CD8-positive, alpha-beta memory T cell (primary cell): ENCODE data around the gene NFIX. TPM values are rescaled to one million over a fixed set of nuclear protein-coding genes. Genes with fewer than 3 reads are reported as not detected.

Source experiments
- CTCF ChIA-PET: fragments of 350-600 bp; sonication (Branson Sonifier 250); formaldehyde crosslinking; loops from one replicate; lab custom pipeline; 2021; ENCODE audit warnings: antibody characterized with exemption; lab: Charles Lee
- POLR2A ChIA-PET: fragments of 350-600 bp; sonication (Branson Sonifier 250); formaldehyde crosslinking; loops from one replicate; lab custom pipeline; 2021; ENCODE audit warnings: antibody characterized with exemption; lab: Charles Lee
- DNase-seq, 5 donors: peaks; one replicate each; pipeline versions ENCODE4 v3.0.0 to v3.0.0-alpha.2; 2020 to 2022; ENCODE audit warnings: mixed read lengths in 1 of 5
- H3K27ac ChIP-seq: one replicate; pipeline ENCODE4 v1.7.0; 2013; ENCODE audit warnings: low read depth, mild to moderate bottlenecking, low read length, moderate library complexity
- H3K27me3 ChIP-seq: 2 replicates; pipeline ENCODE4 v1.7.0; 2013; ENCODE audit warnings: low read length, mild to moderate bottlenecking; ENCODE audit not compliant: insufficient read depth, poor library complexity, severe bottlenecking
- H3K36me3 ChIP-seq: 2 replicates; pipeline ENCODE4 v1.7.0; 2013; ENCODE audit warnings: mild to moderate bottlenecking, low read length, moderate library complexity; ENCODE audit not compliant: insufficient read depth
- H3K4me1 ChIP-seq: 2 replicates; pipeline ENCODE4 v1.7.0; 2013; ENCODE audit warnings: mild to moderate bottlenecking, low read length, moderate library complexity; ENCODE audit not compliant: insufficient read depth
- H3K4me3 ChIP-seq: 2 replicates; pipeline ENCODE4 v1.7.0; 2013; ENCODE audit warnings: mild to moderate bottlenecking, low read length
- H3K9me3 ChIP-seq: 2 replicates; pipeline ENCODE4 v1.7.0; 2013; ENCODE audit warnings: mild to moderate bottlenecking, low read length
- H3K27ac Mint-ChIP-seq, 8 donors: one replicate each; pipeline ENCODE4 v1.8.0; 2020 to 2021; ENCODE audit warnings: mixed read lengths in 8 of 8, mild to moderate bottlenecking in 6 of 8, inconsistent platforms in 3 of 8, moderate library complexity in 3 of 8
- H3K27me3 Mint-ChIP-seq, 2 donors: one replicate each; pipeline ENCODE4 v1.8.0; 2020 to 2021; ENCODE audit warnings: mixed read lengths in 2 of 2, mild to moderate bottlenecking in 1 of 2, moderate library complexity in 1 of 2
- H3K36me3 Mint-ChIP-seq, 3 donors: one replicate each; pipeline ENCODE4 v1.8.0; 2020 to 2021; ENCODE audit warnings: mixed read lengths in 3 of 3, inconsistent platforms in 1 of 3, mild to moderate bottlenecking in 1 of 3
- H3K4me1 Mint-ChIP-seq, 3 donors: one replicate each; pipeline ENCODE4 v1.8.0; 2020 to 2021; ENCODE audit warnings: mixed read lengths in 3 of 3, inconsistent platforms in 1 of 3, mild to moderate bottlenecking in 1 of 3
- H3K4me3 Mint-ChIP-seq, 7 donors: one replicate each; pipeline ENCODE4 v1.8.0; 2020 to 2021; ENCODE audit warnings: mixed read lengths in 7 of 7, mild to moderate bottlenecking in 6 of 7, moderate library complexity in 4 of 7, inconsistent platforms in 2 of 7
- H3K9me3 Mint-ChIP-seq, 5 donors: one replicate each; pipeline ENCODE4 v1.8.0; 2020 to 2022; ENCODE audit warnings: mixed read lengths in 5 of 5, mild to moderate bottlenecking in 3 of 5, moderate library complexity in 2 of 5, inconsistent platforms in 1 of 5
- polyA plus RNA-seq: library from polyadenylated mRNA; unstranded; fragments of 300-500 nt; fragmentation: Illumina TruSeq; gene quantifications from one replicate; pipeline ENCODE4 v1.2.3, GENCODE V29; 2021
- total RNA-seq, 2 experiments: library from RNA; stranded (reverse); gene quantifications; one replicate each; pipeline ENCODE4 v1.2.3, GENCODE V29; 2021

Gene NFIX
- total and polyA plus RNA-seq, 3 experiments from 2014 or later, result 0.94 to 2.8 (median 2.3) TPM

DNA sequence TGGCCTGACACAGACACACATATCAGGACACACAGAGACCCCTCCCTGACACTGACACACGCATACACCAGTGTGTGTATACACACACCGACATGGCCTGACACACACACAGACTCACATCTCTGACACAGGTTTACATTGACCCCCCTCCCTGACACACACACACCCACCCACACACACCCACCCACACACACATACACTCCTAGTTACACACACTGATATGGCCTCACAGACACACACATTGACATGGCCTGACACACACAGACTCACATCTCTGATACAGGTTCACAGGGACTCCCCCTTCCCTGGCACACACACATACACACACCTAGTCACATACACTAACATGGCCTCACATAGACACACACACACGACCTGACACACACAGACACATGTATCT, 4.4 kb upstream of the NFIX start:
- H3K36me3 Mint-ChIP-seq, result peaks cover 0 to 2% (median 0%) of the 10 kb centered on the region in 3 donors
- peaks cover 12 to 27% of the 10 kb centered on the region in 2 donors for H3K27me3 Mint-ChIP-seq
- ChIA-PET POLR2A (no interaction called here), CTCF (no interaction called here)
- no peak overlapping the region for H3K27ac Mint-ChIP-seq
- Histone ChIP-seq H3K27ac (no peak overlapping the region), H3K9me3 (no peaks in the 10 kb centered on the region), H3K27me3 (no peaks in the 10 kb centered on the region), H3K36me3 (no peaks in the 10 kb centered on the region), H3K4me3 (no peak overlapping the region), H3K4me1 (peaks cover 7% of the 10 kb centered on the region)
- H3K9me3 Mint-ChIP-seq, result no peaks in the 10 kb centered on the region
- no peak for DNase-seq
- peaks cover 5 to 7% (median 6%) of the 10 kb centered on the region in 3 donors for H3K4me1 Mint-ChIP-seq
- H3K4me3 Mint-ChIP-seq, result peak overlapping the region in 1 of 7 donors; percentile 11

DNA sequence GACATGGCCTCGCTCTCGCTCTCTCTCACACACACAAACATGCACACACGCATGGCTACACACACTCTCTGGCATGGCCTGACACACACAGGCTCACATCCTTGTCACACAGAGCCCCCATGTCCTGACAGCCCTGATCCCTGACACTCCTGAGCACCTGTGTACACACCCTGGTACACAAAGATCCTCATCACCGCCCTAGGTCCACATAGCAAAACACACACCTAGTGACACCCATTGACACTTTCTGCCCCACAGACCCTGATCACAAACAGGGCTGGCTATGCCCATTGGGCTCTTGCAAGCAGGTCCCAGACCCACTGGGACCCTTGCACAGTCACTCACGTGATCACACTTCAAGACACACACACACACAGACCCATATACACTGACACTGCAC, 4.0 kb upstream of the NFIX start:
- Histone ChIP-seq H3K9me3 (no peaks in the 10 kb centered on the region), H3K27me3 (no peaks in the 10 kb centered on the region), H3K27ac (no peak overlapping the region), H3K4me3 (no peak overlapping the region), H3K4me1 (peaks cover 7% of the 10 kb centered on the region), H3K36me3 (no peaks in the 10 kb centered on the region)
- no peak for DNase-seq
- Mint-ChIP-seq H3K27me3 (peaks cover 14 to 27% of the 10 kb centered on the region in 2 donors), H3K27ac (peak overlapping the region in 1 of 8 donors; percentile 15), H3K9me3 (no peaks in the 10 kb centered on the region), H3K4me3 (peak overlapping the region in 1 of 7 donors; percentile 10), H3K36me3 (peaks cover 0 to 3% (median 0%) of the 10 kb centered on the region in 3 donors), H3K4me1 (peaks cover 5 to 10% (median 6%) of the 10 kb centered on the region in 3 donors)
- CTCF ChIA-PET, result no interaction called here
- POLR2A ChIA-PET, result no interaction called here

DNA sequence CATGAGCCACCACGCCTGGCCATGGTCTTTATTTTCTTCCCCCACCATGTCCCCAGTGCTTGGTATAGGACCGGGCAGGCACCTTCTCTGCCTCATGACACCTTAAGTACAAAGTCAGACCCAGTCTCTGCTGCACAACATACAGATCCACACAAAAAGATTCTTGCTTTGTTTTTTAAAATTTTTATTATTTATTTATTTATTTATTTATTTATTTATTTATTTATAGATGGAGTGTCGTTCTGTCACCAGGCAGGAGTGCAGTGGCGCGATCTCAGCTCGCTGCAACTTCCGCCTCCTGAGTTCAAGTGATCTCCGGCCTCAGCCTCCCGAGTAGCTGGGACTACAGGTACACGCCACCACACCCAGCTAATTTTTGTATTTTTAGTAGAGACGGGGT, 2.5 kb upstream of the NFIX start:
- H3K4me1 ChIP-seq, result peaks cover 7% of the 10 kb centered on the region

DNA sequence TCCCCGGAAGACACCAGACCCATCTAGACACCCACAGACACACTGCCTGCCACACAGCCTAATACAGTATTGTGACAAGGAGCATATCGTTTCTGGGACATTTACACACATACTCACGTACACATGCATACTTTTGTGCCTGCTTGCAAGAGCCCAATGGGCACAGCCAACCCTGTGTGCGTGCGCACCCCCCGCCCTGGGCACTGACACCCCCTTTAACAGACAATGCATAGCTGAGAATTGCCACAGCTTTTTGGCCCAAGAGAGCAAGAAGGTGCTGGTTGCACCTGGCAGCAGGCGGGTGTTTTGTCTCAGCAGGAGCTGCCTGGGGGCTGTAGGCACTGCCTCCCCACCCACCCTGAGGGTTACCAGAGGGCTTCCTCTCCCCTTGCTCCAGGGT, 1.7 kb upstream of the NFIX start:
- Mint-ChIP-seq H3K4me3 (peak overlapping the region in 6 of 7 donors; percentile 30 to 96 (median 77)), H3K27ac (peak overlapping the region in 3 of 8 donors; percentile 5 to 77 (median 17)), H3K4me1 (peaks cover 5 to 15% (median 10%) of the 10 kb centered on the region in 3 donors), H3K9me3 (no peaks in the 10 kb centered on the region), H3K36me3 (peaks cover 0 to 3% (median 0%) of the 10 kb centered on the region in 3 donors), H3K27me3 (peaks cover 21 to 24% of the 10 kb centered on the region in 2 donors)
- Histone ChIP-seq H3K9me3 (no peaks in the 10 kb centered on the region), H3K4me1 (peaks cover 7% of the 10 kb centered on the region), H3K4me3 (no peak overlapping the region), H3K27ac (no peak overlapping the region), H3K27me3 (no peaks in the 10 kb centered on the region), H3K36me3 (no peaks in the 10 kb centered on the region)
- ChIA-PET POLR2A (no interaction called here), CTCF (interaction anchor here (1.3 kb wide), 1 partner anchor 10 kb away, joined by 4 read pairs; no protein-coding TSS in a partner anchor)
- DNase-seq, result no peak

More for the DNA sequence above, 2.5 kb upstream of the NFIX start:
- H3K4me3 Mint-ChIP-seq, result no peak overlapping the region
- peaks cover 17 to 19% of the 10 kb centered on the region in 2 donors for H3K27me3 Mint-ChIP-seq
- H3K9me3 Mint-ChIP-seq, result no peaks in the 10 kb centered on the region
- Histone ChIP-seq H3K4me3 (no peak overlapping the region), H3K36me3 (no peaks in the 10 kb centered on the region), H3K27ac (no peak overlapping the region), H3K9me3 (no peaks in the 10 kb centered on the region), H3K27me3 (no peaks in the 10 kb centered on the region)
- peaks cover 5 to 15% (median 6%) of the 10 kb centered on the region in 3 donors for H3K4me1 Mint-ChIP-seq
- no peak for DNase-seq
- H3K36me3 Mint-ChIP-seq, result peaks cover 0 to 3% (median 0%) of the 10 kb centered on the region in 3 donors
- POLR2A ChIA-PET, result no interaction called here
- H3K27ac Mint-ChIP-seq, result peak overlapping the region in 1 of 8 donors; percentile 70
- CTCF ChIA-PET, result interaction anchor here (1.3 kb wide), 1 partner anchor 9 kb away, joined by 4 read pairs; no protein-coding TSS in a partner anchor

DNA sequence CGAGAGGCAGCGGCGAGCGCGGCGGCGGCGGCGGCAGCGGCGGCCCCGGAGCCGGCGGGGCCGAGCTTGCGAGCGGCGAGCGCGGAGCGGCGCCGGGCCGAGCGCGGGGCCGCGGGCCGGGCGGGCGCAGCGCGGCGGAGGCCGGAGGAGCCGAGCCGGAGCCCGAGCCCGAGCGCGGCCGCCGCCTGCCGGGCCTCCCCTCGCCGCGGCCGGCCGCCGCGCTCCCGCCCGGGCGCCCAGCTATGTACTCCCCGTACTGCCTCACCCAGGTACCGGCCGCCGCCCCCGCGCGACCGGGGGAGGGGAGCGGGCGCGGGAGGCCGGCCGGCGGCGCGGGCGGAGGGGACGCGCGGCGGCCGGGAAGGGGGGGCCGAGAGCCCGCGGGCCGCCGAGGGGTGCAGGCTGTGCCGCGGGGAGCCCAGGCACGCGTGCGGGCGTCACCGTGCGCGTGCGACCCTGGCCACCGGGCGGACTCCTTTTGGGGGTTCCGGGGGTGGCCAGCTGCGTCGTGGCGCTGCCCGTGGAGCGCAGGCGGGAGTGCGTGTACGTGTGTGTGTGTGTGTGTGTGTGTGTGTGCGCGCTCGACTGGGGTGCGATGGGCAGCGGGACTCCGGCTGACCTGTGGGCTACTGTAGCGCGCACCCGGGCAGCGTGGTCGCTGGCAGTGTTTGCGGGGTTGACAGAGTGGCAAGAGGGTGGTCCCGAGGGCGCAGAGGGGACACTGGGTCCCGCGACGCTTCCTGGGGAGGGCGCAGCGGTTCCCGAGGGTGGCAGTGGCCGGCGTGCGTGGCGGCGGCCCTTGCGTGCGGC, 526 bp downstream of the NFIX start:
- Histone ChIP-seq H3K4me3 (no peak overlapping the region), H3K27me3 (no peaks in the 10 kb centered on the region), H3K27ac (no peak overlapping the region), H3K9me3 (no peaks in the 10 kb centered on the region), H3K36me3 (no peaks in the 10 kb centered on the region), H3K4me1 (peaks cover 7% of the 10 kb centered on the region)
- Mint-ChIP-seq H3K9me3 (no peaks in the 10 kb centered on the region), H3K4me3 (peak overlapping the region; percentile 49 to 80 (median 77)), H3K36me3 (peaks cover 0 to 3% (median 0%) of the 10 kb centered on the region in 3 donors), H3K27me3 (peaks cover 21 to 29% of the 10 kb centered on the region in 2 donors), H3K4me1 (peaks cover 5 to 15% (median 10%) of the 10 kb centered on the region in 3 donors), H3K27ac (peak overlapping the region in 2 of 8 donors; percentile 29 to 70)
- ChIA-PET POLR2A (interaction anchor here (0.5 to 0.6 kb wide), 3 partner anchors 19 to 314 kb away, joined by 3 to 7 read pairs (median 3); partner anchors contain the start of gene DHPS), CTCF (no interaction called here)
- no peak for DNase-seq

DNA sequence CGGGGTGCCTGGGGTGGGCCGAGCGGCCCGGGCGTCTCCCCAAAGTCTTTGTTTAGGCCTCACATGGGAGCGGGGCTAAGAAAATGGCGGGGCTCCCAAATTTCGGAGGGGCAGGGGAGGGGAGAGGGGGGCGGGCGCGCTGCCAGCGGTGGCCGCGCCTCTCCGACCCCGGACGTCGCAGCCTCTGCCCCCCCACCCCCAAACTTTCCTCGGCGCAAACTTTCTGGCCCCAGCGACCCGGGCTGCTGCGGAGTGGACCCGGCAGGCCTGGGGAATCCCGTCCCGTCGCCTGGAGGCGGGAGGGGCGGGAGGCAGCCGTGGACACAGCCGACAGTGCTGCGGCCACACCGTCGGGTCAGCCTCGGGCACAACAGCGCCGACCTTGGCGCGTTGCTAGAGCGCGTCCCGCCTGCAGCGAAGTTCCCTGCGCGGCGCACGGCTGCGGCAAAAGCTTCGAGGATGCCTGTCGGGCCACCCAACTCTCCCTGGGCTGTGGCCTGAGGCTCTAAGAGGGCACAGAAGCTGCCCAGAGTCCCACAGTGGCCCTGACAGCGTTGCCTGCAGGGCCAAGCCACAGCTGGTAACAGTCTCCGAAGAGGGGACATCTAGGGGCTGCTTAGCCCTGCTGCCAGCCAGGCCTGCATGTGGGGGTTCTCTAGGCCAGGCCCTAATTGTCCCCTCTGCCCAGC, 1.3 kb downstream of the NFIX start:
- Mint-ChIP-seq H3K27me3 (peaks cover 21% of the 10 kb centered on the region in 2 donors), H3K4me3 (peak overlapping the region; percentile 67 to 86 (median 77)), H3K27ac (peak overlapping the region in 1 of 8 donors; percentile 26), H3K9me3 (no peaks in the 10 kb centered on the region), H3K4me1 (peaks cover 5 to 15% (median 10%) of the 10 kb centered on the region in 3 donors), H3K36me3 (peaks cover 0 to 3% (median 0%) of the 10 kb centered on the region in 3 donors)
- DNase-seq, result no peak
- Histone ChIP-seq H3K4me1 (peaks cover 7% of the 10 kb centered on the region), H3K36me3 (no peaks in the 10 kb centered on the region), H3K27me3 (no peaks in the 10 kb centered on the region), H3K27ac (no peak overlapping the region), H3K4me3 (no peak overlapping the region), H3K9me3 (no peaks in the 10 kb centered on the region)
- POLR2A ChIA-PET, result interaction anchor here (0.5 to 0.6 kb wide), 2 partner anchors 20 to 28 kb away, joined by 3 to 7 read pairs; no protein-coding TSS in a partner anchor
- CTCF ChIA-PET, result no interaction called here

DNA sequence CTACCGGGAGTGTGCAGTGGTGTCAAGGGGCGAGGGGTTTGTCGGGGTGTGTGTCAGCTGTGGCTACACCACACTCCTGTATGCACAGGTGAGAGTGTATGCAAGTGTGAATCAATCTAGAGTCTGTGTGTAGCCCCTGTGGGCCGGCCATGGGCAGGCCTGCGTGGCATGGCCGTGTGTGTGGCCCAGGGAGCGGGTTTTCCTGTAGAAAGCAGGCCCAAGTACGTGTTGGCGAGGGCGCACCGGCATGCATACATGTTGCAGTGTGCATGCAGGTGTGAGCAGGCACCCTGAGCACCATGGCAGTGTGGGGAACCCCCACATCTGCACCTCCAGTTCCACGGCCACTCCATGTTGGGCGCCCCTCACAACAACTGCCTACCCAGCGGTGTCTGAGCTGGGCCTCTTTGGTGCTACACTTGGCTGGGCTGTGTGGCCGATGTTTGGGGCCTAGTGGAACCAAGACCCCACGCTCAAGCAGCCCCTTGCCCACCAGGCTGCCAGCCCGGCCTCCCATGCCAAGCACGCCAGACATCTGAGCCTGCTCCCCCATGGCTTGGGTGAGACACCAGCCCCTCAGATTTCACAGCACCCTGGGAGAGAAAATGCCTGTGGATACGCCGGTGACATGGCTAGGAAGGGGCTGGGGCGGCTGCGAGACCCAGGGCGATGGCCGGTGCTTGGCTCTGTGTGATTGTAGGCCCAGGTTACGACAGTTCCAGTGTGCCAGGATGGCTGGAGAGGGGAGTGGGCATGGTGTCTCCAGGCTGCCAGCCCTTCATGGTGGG, 2.1 kb downstream of the NFIX start:
- H3K27ac Mint-ChIP-seq, result peak overlapping the region in 4 of 8 donors; percentile 14 to 51 (median 40)
- no peaks in the 10 kb centered on the region for H3K9me3 Mint-ChIP-seq
- POLR2A ChIA-PET, result no interaction called here
- CTCF ChIA-PET, result no interaction called here
- H3K4me3 ChIP-seq, result no peak overlapping the region
- DNase-seq, result no peak
- H3K36me3 ChIP-seq, result no peaks in the 10 kb centered on the region
- no peak overlapping the region for H3K27ac ChIP-seq
- H3K4me1 Mint-ChIP-seq, result peaks cover 5 to 15% (median 10%) of the 10 kb centered on the region in 3 donors
- H3K9me3 ChIP-seq, result no peaks in the 10 kb centered on the region
- H3K4me3 Mint-ChIP-seq, result peak overlapping the region; percentile 67 to 86 (median 77)
- H3K4me1 ChIP-seq, result peaks cover 7% of the 10 kb centered on the region
- H3K27me3 ChIP-seq, result no peaks in the 10 kb centered on the region
- H3K27me3 Mint-ChIP-seq, result peaks cover 21% of the 10 kb centered on the region in 2 donors
- H3K36me3 Mint-ChIP-seq, result peaks cover 0 to 3% (median 0%) of the 10 kb centered on the region in 3 donors
